Stomach (tissue), 9 donors: Measurements from ENCODE around the gene OR52H1. TPM values are rescaled to one million over a fixed set of nuclear protein-coding genes. Genes with fewer than 3 reads are reported as not detected.

Experiments
- DNase-seq, 2 donors: peaks; one replicate each; pipeline versions ENCODE4 v3.0.0 to v3.0.0-alpha.2; 2013 to 2019
- H3K27ac ChIP-seq, 5 donors: fragments of 200-600 bp in 4 of 5; sonication (generic) in 4 of 5; one replicate each; pipeline ENCODE4 v1.5.1; 2013 to 2019; ENCODE audit warnings: mild to moderate bottlenecking in 1 of 5, moderate library complexity in 1 of 5
- H3K27me3 ChIP-seq, 3 donors: fragments of 200-600 bp; sonication (generic); one replicate each; pipeline ENCODE4 v1.5.1; 2017 to 2019; ENCODE audit warnings: mixed run types in 1 of 3
- H3K36me3 ChIP-seq, 4 donors: fragments of 200-600 bp; sonication (generic); 1 replicate in 3 of 4; 2 replicates in 1 of 4; pipeline ENCODE4 v1.5.1; 2016 to 2019
- H3K4me1 ChIP-seq, 4 donors: fragments of 200-600 bp; sonication (generic); one replicate each; pipeline ENCODE4 v1.5.1; 2016 to 2019
- H3K4me3 ChIP-seq, 4 donors: fragments of 200-600 bp; sonication (generic) in 3 of 4; one replicate each; pipeline ENCODE4 v1.5.1; 2016 to 2019; ENCODE audit warnings: mild to moderate bottlenecking in 1 of 4
- H3K9me3 ChIP-seq, 4 donors: fragments of 200-600 bp; sonication (generic); one replicate each; pipeline ENCODE4 v1.5.1; 2016 to 2019
- EP300 ChIP-seq: sonication (generic); formaldehyde crosslinking; IDR thresholded peaks from one replicate; pipeline ENCODE4 v1.6.1; 2017; ENCODE audit warnings: antibody characterized with exemption
- POLR2A ChIP-seq, 4 donors: fragments of 450-650 bp; IDR thresholded peaks; one replicate each; pipeline ENCODE4 v1.6.1; 2016; ENCODE audit warnings: antibody characterized with exemption in 4 of 4, control low read depth in 2 of 4, mild to moderate bottlenecking in 1 of 4, moderate library complexity in 1 of 4
- POLR2AphosphoS5 ChIP-seq, 3 donors: sonication (generic); formaldehyde crosslinking; IDR thresholded peaks; one replicate each; pipeline ENCODE4 v1.6.1; 2016; ENCODE audit warnings: antibody characterized with exemption in 3 of 3
- WGBS, 5 donors: extraction: QIAGEN DNeasy Blood & Tissue Kit in 3 of 5; methylation state at CpG; one replicate each; pipeline versions ENCODE4 v1.1.5 to v1.1.7; 2013 to 2018; 5-methylcytosine and 5-hydroxymethylcytosine counted together
- intact Hi-C: fragments of 100-400 bp; cut with DNase I; formaldehyde crosslinking; loops from one replicate; pipeline ENCODE4 v1.15.1; 2023; ENCODE audit warnings: low total_unique reads
- polyA plus RNA-seq, 3 donors: library from polyadenylated mRNA; stranded (reverse); fragments of 200-250 nt; gene quantifications; one replicate each; pipeline ENCODE4 v1.2.3, GENCODE V29; 2013
- total RNA-seq, 5 donors: library from RNA; depleted of rRNA; stranded (reverse); fragments of >200 nt; gene quantifications; one replicate each; pipeline versions ENCODE4 v1.1.0 to v1.2.3, GENCODE V29; 2014 to 2016
- TF ChIP-seq, protein P1 (sequence below), 7 experiments: fragments of 450-650 bp in 4 of 7; fragments of 200-600 bp in 3 of 7; sonication (generic) in 3 of 7; IDR thresholded peaks; one replicate each; pipeline ENCODE4 v1.5.1; 2016 to 2019; ENCODE audit warnings: antibody characterized with exemption in 7 of 7, control low read depth in 2 of 7, mild to moderate bottlenecking in 1 of 7
- donor health status: healthy with polysubstance abuse.
- donor health status: Bipolar disorder and iron deficiency.
- donor health status: healthy.

OR52H1 gene
- total and polyA plus RNA-seq, 8 donors, result 0.58 to 21.0 (median 1.3) TPM; not detected in 5

DNA sequence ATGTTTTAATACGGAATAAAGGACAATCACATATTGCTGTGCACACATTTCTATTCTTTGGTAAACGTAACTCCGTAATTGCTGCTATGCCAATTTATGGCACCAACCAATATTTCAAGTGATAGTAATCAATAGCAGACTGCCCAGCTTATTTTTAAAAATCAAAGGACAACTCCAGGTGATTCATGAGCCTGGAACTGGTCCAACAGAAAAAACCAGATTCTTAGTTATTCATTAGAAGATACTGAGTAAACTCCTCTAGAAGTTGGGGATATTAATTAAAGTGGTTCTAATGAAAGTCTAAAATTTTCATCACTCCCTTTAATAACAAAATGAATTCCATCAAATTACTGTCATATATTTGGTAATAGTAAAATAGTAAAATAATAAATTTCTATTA lies 9.4 kb upstream of the OR52H1 start:
- no peaks in the 10 kb centered on the region for H3K9me3 ChIP-seq
- TF ChIP-seq EP300, result no peak
- TF ChIP-seq POLR2AphosphoS5 (IDR thresholded peaks at IDR 0.05), result no peak
- 30 to 78% (median 53%) methylated on average over 3 of the region's 3 CpGs for WGBS, 5 donors
- no peaks in the 10 kb centered on the region for H3K4me1 ChIP-seq
- H3K36me3 ChIP-seq, result no peaks in the 10 kb centered on the region
- intact Hi-C loops, result no loop called here
- no peak overlapping the region for H3K4me3 ChIP-seq
- H3K27ac ChIP-seq, result no peak overlapping the region
- DNase-seq, result no peak
- no peaks in the 10 kb centered on the region for H3K27me3 ChIP-seq

DNA sequence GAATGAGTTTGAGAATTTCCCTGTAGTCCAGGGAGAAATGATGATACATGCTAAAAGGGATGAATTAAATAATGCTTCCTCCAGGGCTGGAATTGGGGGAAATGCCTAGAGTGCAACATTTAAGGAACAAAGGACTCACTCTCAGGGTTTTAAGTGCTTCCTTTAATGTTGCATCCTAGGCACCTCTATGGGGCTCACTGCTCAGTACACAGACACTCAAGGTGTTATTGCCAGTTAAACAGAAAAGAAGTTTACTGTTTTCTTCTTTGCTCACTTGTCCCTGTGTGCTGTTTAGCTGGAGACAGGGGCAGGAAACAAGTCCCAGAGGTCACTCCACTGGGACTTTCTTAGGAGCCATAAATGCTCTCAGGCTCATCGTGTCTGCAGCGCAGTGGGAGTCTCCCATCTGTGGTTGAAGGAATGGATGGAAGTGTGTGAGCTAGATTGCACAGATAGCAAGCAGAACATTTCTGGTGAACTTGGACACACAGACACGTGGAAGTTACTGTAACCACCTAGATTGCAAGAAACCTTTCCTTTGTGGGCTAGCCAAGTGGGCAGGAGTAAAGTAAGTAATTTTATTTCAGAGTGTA lies 8.4 kb upstream of the OR52H1 start:
- TF ChIP-seq, protein P1, sequence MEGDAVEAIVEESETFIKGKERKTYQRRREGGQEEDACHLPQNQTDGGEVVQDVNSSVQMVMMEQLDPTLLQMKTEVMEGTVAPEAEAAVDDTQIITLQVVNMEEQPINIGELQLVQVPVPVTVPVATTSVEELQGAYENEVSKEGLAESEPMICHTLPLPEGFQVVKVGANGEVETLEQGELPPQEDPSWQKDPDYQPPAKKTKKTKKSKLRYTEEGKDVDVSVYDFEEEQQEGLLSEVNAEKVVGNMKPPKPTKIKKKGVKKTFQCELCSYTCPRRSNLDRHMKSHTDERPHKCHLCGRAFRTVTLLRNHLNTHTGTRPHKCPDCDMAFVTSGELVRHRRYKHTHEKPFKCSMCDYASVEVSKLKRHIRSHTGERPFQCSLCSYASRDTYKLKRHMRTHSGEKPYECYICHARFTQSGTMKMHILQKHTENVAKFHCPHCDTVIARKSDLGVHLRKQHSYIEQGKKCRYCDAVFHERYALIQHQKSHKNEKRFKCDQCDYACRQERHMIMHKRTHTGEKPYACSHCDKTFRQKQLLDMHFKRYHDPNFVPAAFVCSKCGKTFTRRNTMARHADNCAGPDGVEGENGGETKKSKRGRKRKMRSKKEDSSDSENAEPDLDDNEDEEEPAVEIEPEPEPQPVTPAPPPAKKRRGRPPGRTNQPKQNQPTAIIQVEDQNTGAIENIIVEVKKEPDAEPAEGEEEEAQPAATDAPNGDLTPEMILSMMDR (IDR thresholded peaks at IDR 0.05), result no peak
- TF ChIP-seq POLR2A (IDR thresholded peaks at IDR 0.05) (no peak), POLR2AphosphoS5 (IDR thresholded peaks at IDR 0.05) (no peak), EP300 (no peak)
- H3K9me3 ChIP-seq, result no peaks in the 10 kb centered on the region
- intact Hi-C loops, result no loop called here
- WGBS, 5 donors, result 55 to 67% (median 61%) methylated on average over 3 of the region's 3 CpGs
- no peak overlapping the region for H3K4me3 ChIP-seq
- no peaks in the 10 kb centered on the region for H3K36me3 ChIP-seq
- H3K27ac ChIP-seq, result no peak overlapping the region
- no peak for DNase-seq
- no peaks in the 10 kb centered on the region for H3K4me1 ChIP-seq
- no peaks in the 10 kb centered on the region for H3K27me3 ChIP-seq

GRCh38 chr11:5553343-5553742 lies 5.0 kb upstream of the OR52H1 start:
- intact Hi-C loops, result no loop called here
- Histone ChIP-seq H3K27me3 (no peaks in the 10 kb centered on the region), H3K4me1 (no peaks in the 10 kb centered on the region), H3K36me3 (no peaks in the 10 kb centered on the region), H3K4me3 (no peak overlapping the region), H3K9me3 (no peaks in the 10 kb centered on the region), H3K27ac (no peak overlapping the region)
- TF ChIP-seq POLR2A (IDR thresholded peaks at IDR 0.05), result no peak
- no peak for TF ChIP-seq EP300
- TF ChIP-seq, protein P1 (IDR thresholded peaks at IDR 0.05), result no peak
- no peak for TF ChIP-seq POLR2AphosphoS5 (IDR thresholded peaks at IDR 0.05)
- DNase-seq, result no peak

DNA sequence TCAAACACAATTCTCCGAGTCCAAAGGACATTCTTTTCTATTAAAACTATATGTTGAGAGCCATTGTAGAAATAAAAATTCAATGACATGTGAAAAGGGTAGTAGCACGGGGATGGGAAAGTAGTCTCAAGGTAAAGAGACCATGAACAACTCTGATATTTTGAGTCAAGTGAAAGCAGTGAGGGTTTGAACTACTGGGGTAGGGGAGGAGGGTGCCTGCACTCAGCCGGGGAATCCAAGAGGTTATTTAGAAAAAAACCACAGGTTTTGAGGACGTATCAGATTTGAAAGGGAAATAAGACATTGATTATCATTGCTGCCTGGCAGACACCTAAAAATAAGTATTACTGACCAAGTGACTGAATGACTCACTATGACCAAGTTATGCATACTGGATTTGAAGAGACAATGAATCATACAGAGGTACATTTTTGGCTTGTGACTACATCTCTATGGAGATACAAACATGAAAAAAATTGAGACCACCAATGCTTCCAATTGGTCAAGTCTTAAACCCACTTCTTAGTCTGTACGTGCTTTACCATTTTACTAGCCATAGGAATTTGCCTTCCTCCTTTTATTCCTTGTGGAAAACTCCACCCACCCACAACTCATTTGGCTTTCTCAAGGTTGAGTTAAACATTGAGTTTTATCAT lies 2.2 kb upstream of the OR52H1 start:
- no peaks in the 10 kb centered on the region for H3K36me3 ChIP-seq
- no peak for DNase-seq
- TF ChIP-seq POLR2AphosphoS5 (IDR thresholded peaks at IDR 0.05), result no peak
- TF ChIP-seq, protein P1 (IDR thresholded peaks at IDR 0.05), result no peak
- TF ChIP-seq EP300, result no peak
- TF ChIP-seq POLR2A (IDR thresholded peaks at IDR 0.05), result no peak
- intact Hi-C loops, result no loop called here
- H3K9me3 ChIP-seq, result no peaks in the 10 kb centered on the region
- no peaks in the 10 kb centered on the region for H3K4me1 ChIP-seq
- 62 to 74% (median 72%) methylated on average over 5 of the region's 5 CpGs for WGBS, 5 donors
- H3K27ac ChIP-seq, result no peak overlapping the region
- no peak overlapping the region for H3K4me3 ChIP-seq
- H3K27me3 ChIP-seq, result no peaks in the 10 kb centered on the region

DNA sequence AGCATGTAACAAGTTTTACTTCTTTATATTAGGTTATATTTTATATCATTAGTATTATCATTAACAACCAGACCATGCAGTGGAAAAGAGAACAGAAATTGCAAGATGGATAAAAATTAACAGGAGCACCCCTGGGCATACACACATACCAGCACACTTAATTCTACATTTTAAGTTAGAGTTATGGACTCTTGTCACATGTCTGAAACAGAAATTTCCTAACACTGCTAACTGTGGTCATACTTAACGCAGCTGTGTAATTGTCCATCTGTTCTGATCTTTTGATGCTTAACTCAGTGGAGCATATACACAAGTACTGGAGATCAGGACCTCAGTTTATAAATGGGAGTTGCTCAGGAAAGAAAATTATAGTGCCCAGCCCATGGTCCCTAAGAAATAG lies 358 bp downstream of the OR52H1 start:
- no peak overlapping the region for H3K27ac ChIP-seq
- no peaks in the 10 kb centered on the region for H3K4me1 ChIP-seq
- no peaks in the 10 kb centered on the region for H3K36me3 ChIP-seq
- no peaks in the 10 kb centered on the region for H3K9me3 ChIP-seq
- no peak overlapping the region for H3K4me3 ChIP-seq
- intact Hi-C loops, result no loop called here
- WGBS, 5 donors, result 93 to 97% (median 95%) methylated on average over 1 of the region's 1 CpG
- no peaks in the 10 kb centered on the region for H3K27me3 ChIP-seq
- DNase-seq, result no peak
- TF ChIP-seq EP300 (no peak), POLR2A (IDR thresholded peaks at IDR 0.05) (no peak), POLR2AphosphoS5 (IDR thresholded peaks at IDR 0.05) (no peak)
- TF ChIP-seq, protein P1 (IDR thresholded peaks at IDR 0.05), result no peak
